Forelimb muscle (tissue), 1 donor: ENCODE results near the gene MBD1. TPM values are rescaled to one million over a fixed set of nuclear protein-coding genes. Genes with fewer than 3 reads are reported as not detected.
"Not testable (repeated sequence)": the region's sequence is repeated elsewhere in the genome, so short reads cannot be mapped to it uniquely, and the experiment has no call there.

Source experiments
- DNase-seq: peaks from one replicate; pipeline ENCODE4 v3.0.0-alpha.2; 2013; ENCODE audit warnings: low read depth
- polyA plus RNA-seq: library from polyadenylated mRNA; unstranded; fragments of 120-200 nt; gene quantifications from one replicate; pipeline ENCODE4 v1.2.1, GENCODE V29; 2013; ENCODE audit not compliant: insufficient read length

MBD1 gene
- polyA plus RNA-seq, 1 donor: 40.5 TPM

GRCh38 chr18:50273203-50274043 lies 7.9 kb downstream of the MBD1 start:
- DNase-seq: no peak

- DNase-seq: no peak
These were observed 8.8 kb downstream of the MBD1 start for GRCh38 chr18:50272568-50272967.

GRCh38 chr18:50268022-50268747 lies 13.1 kb downstream of the MBD1 start:
- no peak for DNase-seq

- peak; percentile 59 for DNase-seq
These were observed 15.0 kb downstream of the MBD1 start, which contains the start of gene CFAP53 for GRCh38 chr18:50266248-50266704. Gene CFAP53, minus strand, starts transcription at chr18:50266495. Its CDS starts 91 bp downstream, at chr18:50266404.

- no peak for DNase-seq
These were observed 18.3 kb downstream of the MBD1 start for GRCh38 chr18:50262977-50263376.

GRCh38 chr18:50250935-50251334 lies 30.4 kb downstream of the MBD1 start:
- DNase-seq: no peak

- no peak for DNase-seq
These were observed 31.7 kb downstream of the MBD1 start for GRCh38 chr18:50249576-50249975.

- no peak for DNase-seq
These were observed 33.8 kb downstream of the MBD1 start for GRCh38 chr18:50247561-50247960.

GRCh38 chr18:50241768-50242167 lies 39.6 kb downstream of the MBD1 start:
- DNase-seq: not testable (repeated sequence)

GRCh38 chr18:50240080-50240563 lies 41.2 kb downstream of the MBD1 start:
- no peak for DNase-seq

GRCh38 chr18:50232419-50232818 lies 48.9 kb downstream of the MBD1 start:
- DNase-seq: no peak

GRCh38 chr18:50231621-50232020 lies 49.7 kb downstream of the MBD1 start:
- DNase-seq: no peak

- not testable (repeated sequence) for DNase-seq
These were observed 61.1 kb downstream of the MBD1 start for GRCh38 chr18:50220249-50220648.

Other genes starting within 250 kb of the MBD1 start
- 1.6 TPM for gene MYO5B, start 86.4 kb downstream of the MBD1 start, polyA plus RNA-seq
- gene CFAP53, start 15.0 kb downstream of the MBD1 start, polyA plus RNA-seq: 0.32 TPM
- gene CXXC1, start 6.2 kb upstream of the MBD1 start, polyA plus RNA-seq: 31.3 TPM
- 2.6 TPM for gene SKA1, start 93.5 kb upstream of the MBD1 start, polyA plus RNA-seq